ENCODE measurements around the gene C10orf105. TPM values are rescaled to one million over a fixed set of nuclear protein-coding genes. Genes with fewer than 3 reads are reported as not detected.

C10orf105 gene
- total RNA-seq, 3 donors from 2014 or later (not counting 1 experiment from before 2014, with no cell fraction given): 0.14 to 0.52 (median 0.40) TPM

GRCh38 chr10:71726580-71727104 lies 7.1 kb upstream of the C10orf105 start:
- intact Hi-C loops (cut with micrococcal nuclease): loop anchor here (2.0 kb wide), 2 partner anchors 22 to 46 kb away; partner anchors contain the start of gene VSIR
- Mint-ChIP-seq H3K4me1 (peaks cover 38 to 67% of the 10 kb centered on the region in 2 donors), H3K4me3 (peak overlapping the region; percentile 81), H3K36me3 (no peaks in the 10 kb centered on the region), H3K9me3 (no peaks in the 10 kb centered on the region), H3K27me3 (ENCODE audit: low read depth in 2 of 2) (no peaks in the 10 kb centered on the region), H3K27ac (peak overlapping the region; percentile 90)
- peaks cover 80% of the 10 kb centered on the region for H3K4me1 ChIP-seq (ENCODE audit: control insufficient read depth, insufficient read depth, low read length)
- peak overlapping the region; percentile 91 for H3K27ac ChIP-seq (ENCODE audit: low read length)
- H3K36me3 ChIP-seq (ENCODE audit: control insufficient read depth, insufficient read depth, low read length): no peaks in the 10 kb centered on the region
- H3K27me3 ChIP-seq (ENCODE audit: control insufficient read depth, insufficient read depth, low read length): no peaks in the 10 kb centered on the region
- 19% methylated on average over 11 of the region's 11 CpGs for WGBS (ENCODE audit: insufficient coverage)
- ATAC-seq (peak in 2 of 3 donors; percentile 7 to 11), DNase-seq (peak in 1 of 2 donors; percentile 73)
- TF ChIP-seq, protein P1, sequence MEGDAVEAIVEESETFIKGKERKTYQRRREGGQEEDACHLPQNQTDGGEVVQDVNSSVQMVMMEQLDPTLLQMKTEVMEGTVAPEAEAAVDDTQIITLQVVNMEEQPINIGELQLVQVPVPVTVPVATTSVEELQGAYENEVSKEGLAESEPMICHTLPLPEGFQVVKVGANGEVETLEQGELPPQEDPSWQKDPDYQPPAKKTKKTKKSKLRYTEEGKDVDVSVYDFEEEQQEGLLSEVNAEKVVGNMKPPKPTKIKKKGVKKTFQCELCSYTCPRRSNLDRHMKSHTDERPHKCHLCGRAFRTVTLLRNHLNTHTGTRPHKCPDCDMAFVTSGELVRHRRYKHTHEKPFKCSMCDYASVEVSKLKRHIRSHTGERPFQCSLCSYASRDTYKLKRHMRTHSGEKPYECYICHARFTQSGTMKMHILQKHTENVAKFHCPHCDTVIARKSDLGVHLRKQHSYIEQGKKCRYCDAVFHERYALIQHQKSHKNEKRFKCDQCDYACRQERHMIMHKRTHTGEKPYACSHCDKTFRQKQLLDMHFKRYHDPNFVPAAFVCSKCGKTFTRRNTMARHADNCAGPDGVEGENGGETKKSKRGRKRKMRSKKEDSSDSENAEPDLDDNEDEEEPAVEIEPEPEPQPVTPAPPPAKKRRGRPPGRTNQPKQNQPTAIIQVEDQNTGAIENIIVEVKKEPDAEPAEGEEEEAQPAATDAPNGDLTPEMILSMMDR (IDR thresholded peaks at IDR 0.05): no peak
- H3K4me3 ChIP-seq (ENCODE audit: low read length): no peak overlapping the region
- no peaks in the 10 kb centered on the region for H3K9me3 ChIP-seq (ENCODE audit: control insufficient read depth, insufficient read depth, low read length)

- TF ChIP-seq, protein P1 (IDR thresholded peaks at IDR 0.05): peak; percentile 35
- 19% methylated on average over 7 of the region's 9 CpGs for WGBS (ENCODE audit: insufficient coverage)
- H3K36me3 Mint-ChIP-seq: no peaks in the 10 kb centered on the region
- intact Hi-C loops (cut with micrococcal nuclease): loop anchor here (2.0 kb wide), 2 partner anchors 23 to 47 kb away; partner anchors contain the start of gene VSIR
- ATAC-seq (peak in 1 of 3 donors; percentile 44), DNase-seq (peak in 1 of 2 donors; percentile 77)
- no peaks in the 10 kb centered on the region for H3K27me3 ChIP-seq (ENCODE audit: control insufficient read depth, insufficient read depth, low read length)
- peaks cover 35 to 65% of the 10 kb centered on the region in 2 donors for H3K4me1 Mint-ChIP-seq
- H3K27ac Mint-ChIP-seq: peak overlapping the region; percentile 90
- H3K27me3 Mint-ChIP-seq (ENCODE audit: low read depth in 2 of 2): no peaks in the 10 kb centered on the region
- H3K4me3 ChIP-seq (ENCODE audit: low read length): no peak overlapping the region
- H3K9me3 Mint-ChIP-seq: no peaks in the 10 kb centered on the region
- H3K4me1 ChIP-seq (ENCODE audit: control insufficient read depth, insufficient read depth, low read length): peaks cover 75% of the 10 kb centered on the region
- no peaks in the 10 kb centered on the region for H3K36me3 ChIP-seq (ENCODE audit: control insufficient read depth, insufficient read depth, low read length)
- peak overlapping the region; percentile 91 for H3K27ac ChIP-seq (ENCODE audit: low read length)
- no peaks in the 10 kb centered on the region for H3K9me3 ChIP-seq (ENCODE audit: control insufficient read depth, insufficient read depth, low read length)
- H3K4me3 Mint-ChIP-seq: peak overlapping the region; percentile 37
Observed at GRCh38 chr10:71725998-71726579, 6.5 kb upstream of the C10orf105 start.

- no peaks in the 10 kb centered on the region for H3K9me3 ChIP-seq (ENCODE audit: control insufficient read depth, insufficient read depth, low read length)
- Mint-ChIP-seq H3K4me3 (no peak overlapping the region), H3K9me3 (no peaks in the 10 kb centered on the region), H3K4me1 (peaks cover 35 to 61% of the 10 kb centered on the region in 2 donors), H3K27me3 (ENCODE audit: low read depth in 2 of 2) (no peaks in the 10 kb centered on the region), H3K36me3 (no peaks in the 10 kb centered on the region), H3K27ac (peak overlapping the region in 1 of 2 donors; percentile 90)
- peak overlapping the region; percentile 91 for H3K27ac ChIP-seq (ENCODE audit: low read length)
- ATAC-seq (no peak), DNase-seq (no peak)
- H3K36me3 ChIP-seq (ENCODE audit: control insufficient read depth, insufficient read depth, low read length): no peaks in the 10 kb centered on the region
- 94% methylated on average over 14 of the region's 14 CpGs for WGBS (ENCODE audit: insufficient coverage)
- no peak overlapping the region for H3K4me3 ChIP-seq (ENCODE audit: low read length)
- H3K4me1 ChIP-seq (ENCODE audit: control insufficient read depth, insufficient read depth, low read length): peaks cover 66% of the 10 kb centered on the region
- TF ChIP-seq, protein P1 (IDR thresholded peaks at IDR 0.05): no peak
- no peaks in the 10 kb centered on the region for H3K27me3 ChIP-seq (ENCODE audit: control insufficient read depth, insufficient read depth, low read length)
- intact Hi-C loops (cut with micrococcal nuclease): no loop called here
Observed at GRCh38 chr10:71725249-71725648, 5.7 kb upstream of the C10orf105 start.

Measured in natural killer cell (primary cell).